22Rv1 (cell line): ENCODE data around the gene PLIN1.

Source experiments
- H3K27ac ChIP-seq: fragments of 450-650 bp; 2 replicates; pipeline ENCODE4 v1.5.1; 2017
- ZFX ChIP-seq: fragments of 450-650 bp; IDR thresholded peaks from 2 replicates; pipeline ENCODE4 v1.6.1; 2017; ENCODE audit warnings: antibody characterized with exemption, borderline replicate concordance
- TF ChIP-seq, protein P1 (sequence below): fragments of 450-650 bp; IDR thresholded peaks from 2 replicates; pipeline ENCODE4 v1.5.1; 2017; ENCODE audit warnings: mild to moderate bottlenecking

The PLIN1 gene

DNA sequence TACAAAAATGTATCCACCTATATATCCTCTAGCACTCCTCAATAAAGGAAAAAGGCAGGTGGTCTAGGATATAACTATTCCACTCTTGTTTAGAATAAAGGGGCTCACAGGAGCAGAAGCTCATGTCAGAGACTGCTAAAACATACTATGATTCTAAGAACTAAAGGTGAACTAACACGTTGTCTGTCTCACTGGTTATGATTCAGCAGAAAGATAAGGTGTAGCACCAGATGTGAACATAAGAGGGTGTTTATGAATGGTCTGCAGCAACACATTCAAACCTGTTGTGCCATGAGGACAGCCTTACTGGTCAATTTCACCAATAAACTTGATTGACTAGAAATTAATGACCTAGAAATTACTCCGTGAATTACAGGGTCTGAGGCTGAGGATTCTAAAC, 6.8 kb upstream of the PLIN1 start:
- TF ChIP-seq, protein P1, sequence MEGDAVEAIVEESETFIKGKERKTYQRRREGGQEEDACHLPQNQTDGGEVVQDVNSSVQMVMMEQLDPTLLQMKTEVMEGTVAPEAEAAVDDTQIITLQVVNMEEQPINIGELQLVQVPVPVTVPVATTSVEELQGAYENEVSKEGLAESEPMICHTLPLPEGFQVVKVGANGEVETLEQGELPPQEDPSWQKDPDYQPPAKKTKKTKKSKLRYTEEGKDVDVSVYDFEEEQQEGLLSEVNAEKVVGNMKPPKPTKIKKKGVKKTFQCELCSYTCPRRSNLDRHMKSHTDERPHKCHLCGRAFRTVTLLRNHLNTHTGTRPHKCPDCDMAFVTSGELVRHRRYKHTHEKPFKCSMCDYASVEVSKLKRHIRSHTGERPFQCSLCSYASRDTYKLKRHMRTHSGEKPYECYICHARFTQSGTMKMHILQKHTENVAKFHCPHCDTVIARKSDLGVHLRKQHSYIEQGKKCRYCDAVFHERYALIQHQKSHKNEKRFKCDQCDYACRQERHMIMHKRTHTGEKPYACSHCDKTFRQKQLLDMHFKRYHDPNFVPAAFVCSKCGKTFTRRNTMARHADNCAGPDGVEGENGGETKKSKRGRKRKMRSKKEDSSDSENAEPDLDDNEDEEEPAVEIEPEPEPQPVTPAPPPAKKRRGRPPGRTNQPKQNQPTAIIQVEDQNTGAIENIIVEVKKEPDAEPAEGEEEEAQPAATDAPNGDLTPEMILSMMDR: no peak
- TF ChIP-seq ZFX: no peak
- H3K27ac ChIP-seq: no peak overlapping the region

DNA sequence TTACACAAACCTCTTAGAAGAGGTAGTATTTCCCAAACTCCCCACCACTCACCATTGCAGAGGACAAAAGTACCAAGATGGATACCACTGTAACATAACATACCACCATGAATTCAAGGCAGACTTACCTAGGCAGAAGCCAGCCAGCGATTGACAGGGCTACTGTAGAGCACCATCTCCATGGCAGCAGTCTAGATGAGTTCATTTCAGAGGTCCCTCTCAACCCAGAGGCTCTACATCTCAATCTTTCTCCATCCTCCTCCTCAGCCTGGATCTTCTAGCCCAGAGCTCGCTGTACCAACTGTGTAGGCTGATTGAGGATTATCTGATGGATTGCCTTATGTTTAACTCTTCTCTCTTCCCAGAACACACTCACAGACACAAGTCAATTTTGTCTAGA, 2.0 kb upstream of the PLIN1 start:
- peak overlapping the region; percentile 55; the same call in 1 of the 2 replicates for H3K27ac ChIP-seq
- TF ChIP-seq, protein P1: no peak
- no peak for TF ChIP-seq ZFX

DNA sequence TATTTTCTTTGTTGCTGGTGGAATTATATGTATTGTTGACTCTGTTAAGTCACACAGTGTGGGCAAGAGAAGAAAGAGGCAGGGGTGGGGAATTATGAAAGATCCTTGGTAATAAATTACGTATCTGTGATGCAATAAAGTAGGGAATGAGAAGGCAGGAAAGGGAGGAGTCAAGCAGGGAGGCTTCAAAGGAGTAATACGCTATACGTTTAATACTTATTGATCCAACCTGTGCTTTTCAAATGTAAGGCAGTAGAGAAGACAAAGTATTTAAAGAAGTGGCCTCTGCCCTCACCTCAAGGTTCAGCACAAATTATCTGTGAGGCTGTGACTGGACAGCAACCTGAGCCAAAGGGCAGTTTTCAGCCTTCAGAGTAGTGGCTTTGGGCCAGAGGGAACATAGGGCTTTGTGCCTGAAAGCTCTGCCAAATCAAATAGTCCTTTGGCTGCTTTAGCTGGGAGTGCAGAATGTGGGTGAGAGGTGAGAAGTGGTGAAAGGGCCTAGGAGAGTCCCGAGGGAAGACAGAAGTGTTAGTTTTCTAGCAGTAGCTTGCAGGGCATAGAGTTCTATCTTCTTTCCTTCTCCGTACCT, 1.2 kb upstream of the PLIN1 start:
- TF ChIP-seq ZFX: no peak
- TF ChIP-seq, protein P1: no peak
- peak overlapping the region; percentile 55 for H3K27ac ChIP-seq

DNA sequence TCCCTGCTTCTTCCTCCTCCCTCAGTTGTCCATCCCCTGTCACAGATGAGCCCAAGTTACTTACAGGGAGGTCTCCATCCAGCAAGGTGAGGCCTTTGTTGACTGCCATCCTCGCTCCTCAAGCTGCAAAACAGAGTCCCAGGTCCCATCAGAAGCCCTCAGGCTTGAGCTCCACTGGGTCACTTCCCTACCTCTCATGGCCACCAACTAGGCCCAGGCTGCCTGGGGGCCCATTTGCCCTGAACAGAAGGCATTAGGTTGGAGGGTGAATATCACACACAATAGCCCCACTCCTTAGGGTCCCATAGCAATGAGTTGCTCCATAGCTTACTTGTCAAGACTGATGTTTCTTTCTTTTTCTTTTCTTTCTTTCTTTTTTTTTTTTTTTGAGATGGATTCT, 1.8 kb downstream of the PLIN1 start:
- no peak overlapping the region for H3K27ac ChIP-seq
- no peak for TF ChIP-seq ZFX
- TF ChIP-seq, protein P1: no peak

DNA sequence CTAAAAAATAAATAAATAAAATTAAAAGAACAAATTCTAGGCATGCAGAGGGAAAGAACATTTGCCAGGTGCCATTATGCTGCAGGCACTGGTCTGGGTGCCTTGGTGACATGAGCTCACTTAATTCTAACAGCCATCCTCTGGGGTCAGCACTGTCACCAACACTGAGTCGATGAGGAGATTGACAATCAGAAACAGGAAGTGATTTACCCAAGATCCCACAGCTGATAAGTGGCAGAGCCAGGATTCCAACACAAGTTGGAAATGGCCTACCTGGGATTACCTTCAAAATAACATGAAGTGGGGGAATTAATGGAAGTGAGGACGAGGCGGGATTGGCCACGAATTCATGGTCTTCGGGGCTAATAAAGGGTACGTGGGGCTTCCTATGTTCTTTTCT, 3.6 kb downstream of the PLIN1 start:
- no peak overlapping the region for H3K27ac ChIP-seq
- TF ChIP-seq, protein P1: no peak
- TF ChIP-seq ZFX: no peak

DNA sequence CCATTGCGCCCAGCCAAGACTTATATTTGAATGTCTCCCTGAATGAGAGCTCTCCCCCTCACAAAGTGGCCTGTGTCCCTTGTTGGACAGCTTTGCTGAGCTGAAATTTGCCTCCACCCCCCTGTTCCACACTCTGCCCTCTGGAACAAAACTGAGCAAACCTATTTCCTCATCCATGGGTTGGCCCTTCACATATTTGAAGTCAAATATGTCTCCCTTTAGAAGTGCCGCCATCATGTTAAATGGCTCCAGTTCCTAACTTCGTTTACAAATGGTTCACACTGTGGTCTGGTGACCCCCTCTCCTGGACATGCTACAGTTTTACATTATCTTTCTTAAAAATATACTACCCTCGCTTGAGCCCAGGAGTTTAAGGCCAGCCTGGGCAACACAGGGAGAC, 4.6 kb downstream of the PLIN1 start:
- H3K27ac ChIP-seq: no peak overlapping the region
- TF ChIP-seq, protein P1: no peak

DNA sequence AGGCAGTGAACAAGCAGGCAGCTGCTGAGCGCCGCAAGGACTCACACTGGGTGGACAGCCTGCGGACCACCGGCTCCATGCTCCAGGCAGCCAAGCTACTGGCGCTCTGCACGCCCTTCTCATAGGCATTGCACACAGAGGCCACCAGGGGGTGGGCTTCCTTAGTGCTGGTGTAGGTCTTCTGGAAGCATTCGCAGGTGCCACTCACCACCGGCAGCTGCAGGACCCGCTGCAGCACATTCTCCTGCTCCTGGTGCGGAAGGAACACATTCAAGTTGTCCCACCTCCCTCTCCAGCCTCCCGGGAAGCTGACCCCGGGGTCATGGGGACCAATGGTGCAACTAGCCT, 6.0 kb downstream of the PLIN1 start:
- no peak for TF ChIP-seq ZFX
- TF ChIP-seq, protein P1: peak; percentile 84
- H3K27ac ChIP-seq: no peak overlapping the region
